Right atrium auricular region (tissue), 2 donors: ENCODE data around the gene ARIH1. TPM values are rescaled to one million over a fixed set of nuclear protein-coding genes. Genes with fewer than 3 reads are reported as not detected.

ENCODE experiments used
- DNase-seq: peaks from one replicate; pipeline ENCODE4 v3.0.0-alpha.2; 2019; ENCODE audit warnings: low spot score
- H3K27ac ChIP-seq, 2 donors: fragments of 200-600 bp; sonication (generic); 1 replicate in 1 of 2; 2 replicates in 1 of 2; pipeline ENCODE4 v1.5.1; 2016 to 2019
- H3K27me3 ChIP-seq, 2 donors: fragments of 200-600 bp; sonication (generic); one replicate each; pipeline versions ENCODE4 v1.5.1 to v1.6.0; 2017 to 2019
- H3K36me3 ChIP-seq: fragments of 200-600 bp; sonication (generic); one replicate; pipeline ENCODE4 v1.5.1; 2016
- H3K4me1 ChIP-seq, 2 donors: fragments of 200-600 bp; sonication (generic); one replicate each; pipeline versions ENCODE4 v1.5.1 to v1.6.0; 2017 to 2019
- H3K4me3 ChIP-seq, 2 donors: fragments of 200-600 bp; sonication (generic); 1 replicate in 1 of 2; 2 replicates in 1 of 2; pipeline ENCODE4 v1.5.1; 2017 to 2019; ENCODE audit warnings: mild to moderate bottlenecking in 1 of 2, moderate library complexity in 1 of 2
- H3K9me3 ChIP-seq, 2 donors: fragments of 200-600 bp; sonication (generic); one replicate each; pipeline ENCODE4 v1.5.1; 2019
- total RNA-seq, 2 donors: library from RNA; depleted of rRNA; stranded (reverse); fragments of >200 nt; gene quantifications; one replicate each; pipeline ENCODE4 v1.1.0, GENCODE V29; 2016
- TF ChIP-seq, protein P1 (sequence below), 2 donors: fragments of 200-600 bp; sonication (generic); IDR thresholded peaks; one replicate each; pipeline ENCODE4 v1.5.1; 2019; ENCODE audit warnings: antibody characterized with exemption in 2 of 2

The ARIH1 gene
- total RNA-seq, 2 donors from 2014 or later, result 40.7 to 41.5 TPM

DNA sequence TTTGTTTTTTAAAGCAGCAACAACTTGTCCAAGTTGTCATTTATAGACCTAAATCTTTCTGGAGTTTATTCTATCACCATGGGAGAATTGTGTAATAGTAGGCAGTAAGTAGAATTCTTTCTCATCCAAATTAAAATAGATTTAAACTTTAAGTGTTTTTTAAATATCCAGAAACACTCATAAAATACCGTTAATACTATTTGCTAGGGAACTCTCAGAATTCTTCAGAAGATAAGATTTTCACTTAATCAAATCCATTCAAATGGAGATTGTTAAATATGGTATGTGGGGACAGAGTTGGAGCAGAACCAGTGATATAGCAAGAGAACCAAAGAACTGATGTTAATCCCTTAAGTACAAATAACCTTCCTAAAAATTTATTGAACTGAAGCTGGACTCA, 71.0 kb downstream of the ARIH1 start:
- Histone ChIP-seq H3K27me3 (no peaks in the 10 kb centered on the region), H3K4me1 (no peaks in the 10 kb centered on the region)
- TF ChIP-seq, protein P1, sequence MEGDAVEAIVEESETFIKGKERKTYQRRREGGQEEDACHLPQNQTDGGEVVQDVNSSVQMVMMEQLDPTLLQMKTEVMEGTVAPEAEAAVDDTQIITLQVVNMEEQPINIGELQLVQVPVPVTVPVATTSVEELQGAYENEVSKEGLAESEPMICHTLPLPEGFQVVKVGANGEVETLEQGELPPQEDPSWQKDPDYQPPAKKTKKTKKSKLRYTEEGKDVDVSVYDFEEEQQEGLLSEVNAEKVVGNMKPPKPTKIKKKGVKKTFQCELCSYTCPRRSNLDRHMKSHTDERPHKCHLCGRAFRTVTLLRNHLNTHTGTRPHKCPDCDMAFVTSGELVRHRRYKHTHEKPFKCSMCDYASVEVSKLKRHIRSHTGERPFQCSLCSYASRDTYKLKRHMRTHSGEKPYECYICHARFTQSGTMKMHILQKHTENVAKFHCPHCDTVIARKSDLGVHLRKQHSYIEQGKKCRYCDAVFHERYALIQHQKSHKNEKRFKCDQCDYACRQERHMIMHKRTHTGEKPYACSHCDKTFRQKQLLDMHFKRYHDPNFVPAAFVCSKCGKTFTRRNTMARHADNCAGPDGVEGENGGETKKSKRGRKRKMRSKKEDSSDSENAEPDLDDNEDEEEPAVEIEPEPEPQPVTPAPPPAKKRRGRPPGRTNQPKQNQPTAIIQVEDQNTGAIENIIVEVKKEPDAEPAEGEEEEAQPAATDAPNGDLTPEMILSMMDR (IDR thresholded peaks at IDR 0.05), result no peak

GRCh38 chr15:72554471-72555425, 80.6 kb downstream of the ARIH1 start:
- Histone ChIP-seq H3K36me3 (peaks cover 14% of the 10 kb centered on the region), H3K9me3 (no peaks in the 10 kb centered on the region), H3K4me3 (no peak overlapping the region), H3K27ac (no peak overlapping the region), H3K27me3 (no peaks in the 10 kb centered on the region), H3K4me1 (no peaks in the 10 kb centered on the region)
- DNase-seq, result no peak
- TF ChIP-seq, protein P1 (IDR thresholded peaks at IDR 0.05), result no peak

More for the DNA sequence above, 71.0 kb downstream of the ARIH1 start:
- no peak overlapping the region for H3K27ac ChIP-seq
- no peak for DNase-seq
- H3K4me3 ChIP-seq, result no peak overlapping the region
- peaks cover 10% of the 10 kb centered on the region for H3K36me3 ChIP-seq
- H3K9me3 ChIP-seq, result peaks cover 0 to 9% of the 10 kb centered on the region in 2 donors

GRCh38 chr15:72559781-72560180, 85.7 kb downstream of the ARIH1 start:
- Histone ChIP-seq H3K27me3 (no peaks in the 10 kb centered on the region), H3K9me3 (no peaks in the 10 kb centered on the region), H3K36me3 (peaks cover 48% of the 10 kb centered on the region), H3K4me3 (no peak overlapping the region), H3K4me1 (no peaks in the 10 kb centered on the region), H3K27ac (no peak overlapping the region)
- TF ChIP-seq, protein P1 (IDR thresholded peaks at IDR 0.05), result no peak
- no peak for DNase-seq

DNA sequence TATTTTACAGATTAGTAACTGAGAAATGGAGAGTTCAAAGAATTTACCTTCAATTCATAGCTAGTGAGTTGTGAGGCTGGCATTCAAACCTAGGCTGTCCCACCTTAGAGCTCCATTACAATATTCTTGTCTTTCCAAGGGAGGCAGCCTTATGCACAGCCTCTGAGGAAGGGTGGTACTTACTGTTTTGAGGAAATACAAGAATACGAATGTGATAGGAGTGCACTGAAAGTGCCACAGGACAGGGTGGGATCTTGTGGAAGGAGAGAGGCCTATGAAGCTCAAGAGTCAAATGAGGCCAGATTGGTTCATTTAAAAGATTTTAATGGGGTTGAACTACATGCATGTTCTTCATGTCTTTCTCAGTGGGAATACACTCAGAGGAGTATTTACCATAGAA, 86.3 kb downstream of the ARIH1 start:
- TF ChIP-seq, protein P1 (IDR thresholded peaks at IDR 0.05), result no peak
- H3K36me3 ChIP-seq, result peaks cover 51% of the 10 kb centered on the region
- no peaks in the 10 kb centered on the region for H3K9me3 ChIP-seq

GRCh38 chr15:72562386-72562785, 88.3 kb downstream of the ARIH1 start:
- Histone ChIP-seq H3K36me3 (peaks cover 44% of the 10 kb centered on the region), H3K27me3 (no peaks in the 10 kb centered on the region), H3K27ac (no peak overlapping the region), H3K9me3 (no peaks in the 10 kb centered on the region), H3K4me3 (no peak overlapping the region), H3K4me1 (no peaks in the 10 kb centered on the region)
- no peak for DNase-seq
- TF ChIP-seq, protein P1 (IDR thresholded peaks at IDR 0.05), result no peak

More for the DNA sequence above, 86.3 kb downstream of the ARIH1 start:
- Histone ChIP-seq H3K27me3 (no peaks in the 10 kb centered on the region), H3K4me1 (no peaks in the 10 kb centered on the region), H3K4me3 (no peak overlapping the region), H3K27ac (no peak overlapping the region)
- no peak for DNase-seq
